Adrenal gland (tissue), 12 donors: ENCODE measurements around the gene KLHL15. TPM values are rescaled to one million over a fixed set of nuclear protein-coding genes. Genes with fewer than 3 reads are reported as not detected.

Experiments used
- DNase-seq, 7 donors: peaks; one replicate each; pipeline ENCODE4 v3.0.0-alpha.2; 2019 to 2020
- H3K27ac ChIP-seq, 5 donors: fragments of 200-600 bp; sonication (generic) in 4 of 5; 1 replicate in 3 of 5; 2 replicates in 2 of 5; pipeline versions ENCODE4 v1.5.1 to v1.8.0; 2016 to 2020; ENCODE audit warnings: mild to moderate bottlenecking in 1 of 5
- H3K27me3 ChIP-seq: fragments of 200-600 bp; 2 replicates; pipeline ENCODE4 v1.8.0; 2021
- H3K36me3 ChIP-seq, 2 donors: fragments of 200-600 bp; replicated peaks in 1 of 2; 1 replicate in 1 of 2; 2 replicates in 1 of 2; pipeline versions ENCODE4 v1.5.1 to v1.8.0; 2018 to 2022
- H3K4me1 ChIP-seq, 2 donors: fragments of 200-600 bp; replicated peaks in 1 of 2; 1 replicate in 1 of 2; 2 replicates in 1 of 2; pipeline versions ENCODE4 v1.5.1 to v1.8.0; 2018 to 2021
- H3K4me3 ChIP-seq, 4 donors: fragments of 200-600 bp; sonication (generic) in 3 of 4; one replicate each; pipeline ENCODE4 v1.5.1; 2016 to 2018
- H3K9me3 ChIP-seq, 3 donors: fragments of 200-600 bp; sonication (generic) in 1 of 3; replicated peaks in 1 of 3; 1 replicate in 2 of 3; 2 replicates in 1 of 3; pipeline versions ENCODE4 v1.5.1 to v1.8.0; 2016 to 2021
- POLR2A ChIP-seq, 2 donors: fragments of 450-650 bp; IDR thresholded peaks; one replicate each; pipeline ENCODE4 v1.6.1; 2017; ENCODE audit warnings: antibody characterized with exemption in 2 of 2, mild to moderate bottlenecking in 2 of 2, moderate library complexity in 1 of 2
- WGBS, 4 donors: extraction: QIAGEN DNeasy Blood & Tissue Kit in 2 of 4; methylation state at CpG; one replicate each; pipeline versions ENCODE4 v1.1.5 to v1.1.7; 2013 to 2017; 5-methylcytosine and 5-hydroxymethylcytosine counted together
- intact Hi-C, 2 donors: fragments of 100-400 bp; cut with DNase I; formaldehyde crosslinking; loops; one replicate each; pipeline versions ENCODE4 v1.14.1 to v1.15.0; 2022 to 2023
- polyA plus RNA-seq, 3 donors: library from polyadenylated mRNA; stranded (reverse); fragments of 200-250 nt in 2 of 3; fragments of 350-450 nt in 1 of 3; fragmentation: Illumina TruSeq in 1 of 3; extraction: RNeasy Lipid Tissue Mini Kit (QIAGEN cat#74804) in 1 of 3; gene quantifications; one replicate each; pipeline ENCODE4 v1.2.3, GENCODE V29; 2013 to 2014
- total RNA-seq, 9 donors: library from RNA; depleted of rRNA in 4 of 9; stranded (reverse); fragments of >200 nt in 4 of 9; fragments of 120-200 nt in 1 of 9; fragmentation: NEBNext Ultra II Directional in 1 of 9; extraction: Animal tissue kit (Norgen Biotek cat#: 25700) in 1 of 9; gene quantifications; one replicate each; pipeline versions ENCODE4 v1.1.0 to v1.2.4, GENCODE V29; 2013 to 2023
- TF ChIP-seq, protein P1 (sequence below), 6 experiments: fragments of 450-650 bp in 4 of 6; fragments of 200-600 bp in 2 of 6; sonication (generic) in 1 of 6; IDR thresholded peaks; 1 replicate in 5 of 6; 2 replicates in 1 of 6; pipeline versions ENCODE4 v1.5.1 to v1.8.0; 2016 to 2021; ENCODE audit warnings: antibody characterized with exemption in 6 of 6, mild to moderate bottlenecking in 2 of 6, moderate library complexity in 1 of 6
- donor health status: healthy with polysubstance abuse.
- donor health status: Bipolar disorder and iron deficiency.
- donor health status: DM: yes; HTN: yes; CAD: no.
- donor health status: DM: no; HTN: no; CAD: no.
- donor health status: DM: no; HTN: no; CAD: no.
- donor health status: DM: yes; HTN: yes; CAD: no.

Gene KLHL15
- total and polyA plus RNA-seq, 12 donors: 1.5 to 75.3 (median 17.2) TPM

DNA sequence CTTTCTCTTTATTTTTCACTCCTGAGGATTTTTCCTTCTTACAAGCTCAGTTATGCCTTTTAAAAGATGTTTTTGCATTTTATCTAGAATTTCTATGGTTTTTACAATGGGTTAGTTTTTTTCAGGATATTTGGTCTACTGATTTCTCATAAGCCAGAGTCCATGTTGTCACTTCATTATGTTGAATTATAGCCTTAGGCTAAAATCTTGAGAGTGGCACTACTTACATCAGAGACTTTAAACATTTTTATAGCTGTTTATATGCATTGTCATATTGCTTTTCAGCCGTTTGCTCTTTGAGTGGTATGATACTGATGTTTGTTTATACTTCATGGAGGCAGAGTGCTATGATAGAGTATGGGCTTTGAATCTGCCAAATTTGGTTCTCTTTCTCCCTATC is 82.8 kb downstream of the KLHL15 start:
- Histone ChIP-seq H3K4me3 (no peak overlapping the region), H3K4me1 (no peaks in the 10 kb centered on the region), H3K27ac (no peak overlapping the region), H3K27me3 (peaks cover 8% of the 10 kb centered on the region), H3K9me3 (no peaks in the 10 kb centered on the region), H3K36me3 (no peaks in the 10 kb centered on the region)
- 42 to 83% (median 66%) methylated on average over 1 of the region's 1 CpG for WGBS, 4 donors
- DNase-seq: no peak
- TF ChIP-seq POLR2A (IDR thresholded peaks at IDR 0.05): no peak
- TF ChIP-seq, protein P1, sequence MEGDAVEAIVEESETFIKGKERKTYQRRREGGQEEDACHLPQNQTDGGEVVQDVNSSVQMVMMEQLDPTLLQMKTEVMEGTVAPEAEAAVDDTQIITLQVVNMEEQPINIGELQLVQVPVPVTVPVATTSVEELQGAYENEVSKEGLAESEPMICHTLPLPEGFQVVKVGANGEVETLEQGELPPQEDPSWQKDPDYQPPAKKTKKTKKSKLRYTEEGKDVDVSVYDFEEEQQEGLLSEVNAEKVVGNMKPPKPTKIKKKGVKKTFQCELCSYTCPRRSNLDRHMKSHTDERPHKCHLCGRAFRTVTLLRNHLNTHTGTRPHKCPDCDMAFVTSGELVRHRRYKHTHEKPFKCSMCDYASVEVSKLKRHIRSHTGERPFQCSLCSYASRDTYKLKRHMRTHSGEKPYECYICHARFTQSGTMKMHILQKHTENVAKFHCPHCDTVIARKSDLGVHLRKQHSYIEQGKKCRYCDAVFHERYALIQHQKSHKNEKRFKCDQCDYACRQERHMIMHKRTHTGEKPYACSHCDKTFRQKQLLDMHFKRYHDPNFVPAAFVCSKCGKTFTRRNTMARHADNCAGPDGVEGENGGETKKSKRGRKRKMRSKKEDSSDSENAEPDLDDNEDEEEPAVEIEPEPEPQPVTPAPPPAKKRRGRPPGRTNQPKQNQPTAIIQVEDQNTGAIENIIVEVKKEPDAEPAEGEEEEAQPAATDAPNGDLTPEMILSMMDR (IDR thresholded peaks at IDR 0.05): no peak
- intact Hi-C loops: no loop called here

DNA sequence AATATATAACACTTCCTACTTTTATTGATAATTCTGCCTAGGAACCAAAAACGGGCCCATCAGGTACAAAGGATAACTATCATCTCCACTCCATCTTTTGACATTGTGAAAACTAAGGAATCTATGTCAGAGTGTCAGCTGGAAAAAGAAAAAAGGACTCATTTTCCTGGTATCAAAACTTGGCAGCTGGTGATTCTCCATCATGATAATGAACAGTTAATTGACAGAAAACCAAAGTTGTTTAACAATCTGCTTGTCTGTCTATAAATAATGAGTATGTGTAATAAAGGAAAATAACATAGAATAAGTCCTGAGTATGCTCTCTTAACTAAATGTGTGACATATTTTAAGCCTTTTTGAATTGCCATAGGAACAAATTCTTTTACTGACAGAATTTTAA is 87.8 kb downstream of the KLHL15 start:
- 35 to 50% (median 41%) methylated on average over 1 of the region's 1 CpG for whole genome bisulfite sequencing, 4 donors
- H3K27ac ChIP-seq: no peak overlapping the region
- TF ChIP-seq POLR2A (IDR thresholded peaks at IDR 0.05): no peak
- TF ChIP-seq, protein P1 (IDR thresholded peaks at IDR 0.05): no peak
- no peak overlapping the region for H3K4me3 ChIP-seq
- H3K36me3 ChIP-seq: no peaks in the 10 kb centered on the region
- H3K4me1 ChIP-seq: peaks cover 0 to 6% of the 10 kb centered on the region in 2 donors
- no peaks in the 10 kb centered on the region for H3K27me3 ChIP-seq
- DNase-seq: no peak
- no peaks in the 10 kb centered on the region for H3K9me3 ChIP-seq
- intact Hi-C loops: no loop called here

DNA sequence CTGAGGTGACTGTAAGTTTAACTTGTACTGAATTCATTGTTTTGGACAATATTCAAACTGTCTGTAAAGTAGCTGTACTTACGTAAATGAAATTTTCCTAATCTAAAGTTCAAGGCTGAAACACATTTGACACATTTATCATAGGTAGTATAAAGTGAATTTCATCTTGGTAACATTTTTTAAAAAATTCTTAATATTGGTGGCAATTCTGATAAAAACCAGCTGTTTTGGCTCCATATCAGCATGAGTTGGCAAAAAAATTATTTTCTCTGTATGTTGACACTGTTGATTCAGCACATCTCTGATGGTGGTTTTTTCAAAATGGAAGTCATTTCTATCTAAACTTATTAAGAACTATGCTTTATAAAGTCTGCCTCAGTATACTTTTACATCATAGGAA is 88.3 kb downstream of the KLHL15 start:
- DNase-seq: no peak
- Histone ChIP-seq H3K36me3 (no peaks in the 10 kb centered on the region), H3K4me1 (peaks cover 0 to 6% of the 10 kb centered on the region in 2 donors), H3K27ac (no peak overlapping the region), H3K9me3 (no peaks in the 10 kb centered on the region), H3K4me3 (no peak overlapping the region), H3K27me3 (no peaks in the 10 kb centered on the region)
- intact Hi-C loops: no loop called here
- TF ChIP-seq, protein P1 (IDR thresholded peaks at IDR 0.05): no peak
- no peak for TF ChIP-seq POLR2A (IDR thresholded peaks at IDR 0.05)
- WGBS, 4 donors: 17 to 40% (median 37%) methylated on average over 1 of the region's 1 CpG

DNA sequence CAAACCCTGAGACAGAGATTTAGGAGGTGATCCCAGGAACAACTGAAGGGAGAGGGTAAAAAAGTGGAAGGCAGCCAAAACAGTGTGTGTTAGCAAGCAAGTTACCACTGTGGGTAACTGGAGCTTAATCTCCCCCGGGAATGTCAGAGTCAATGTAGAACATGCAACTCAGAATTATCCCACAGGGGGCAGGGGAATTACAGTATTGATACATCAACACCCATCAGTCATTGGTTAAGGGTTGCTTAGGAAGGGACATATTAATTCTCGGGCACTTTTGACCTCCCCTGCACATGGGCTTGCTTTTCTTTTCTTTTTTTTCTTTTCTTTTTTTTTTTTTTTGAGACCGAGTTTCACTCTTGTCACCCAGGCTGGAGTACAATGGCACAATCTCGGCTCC is 89.9 kb downstream of the KLHL15 start:
- 73 to 92% (median 89%) methylated on average over 4 of the region's 4 CpGs for WGBS, 4 donors
- no peaks in the 10 kb centered on the region for H3K9me3 ChIP-seq
- TF ChIP-seq, protein P1 (IDR thresholded peaks at IDR 0.05): no peak
- no peak for TF ChIP-seq POLR2A (IDR thresholded peaks at IDR 0.05)

More for the DNA sequence above, 89.9 kb downstream of the KLHL15 start:
- Histone ChIP-seq H3K4me1 (peaks cover 0 to 6% of the 10 kb centered on the region in 2 donors), H3K27ac (no peak overlapping the region), H3K4me3 (no peak overlapping the region), H3K27me3 (no peaks in the 10 kb centered on the region), H3K36me3 (no peaks in the 10 kb centered on the region)
- intact Hi-C loops: no loop called here
- no peak for DNase-seq
